CD4-positive, alpha-beta T cell treated with Interferon alpha-2 for 1 hour (primary cell): ENCODE results near the gene CD8B2.
"Not testable (repeated sequence)": the region's sequence is repeated elsewhere in the genome, so short reads cannot be mapped to it uniquely, and the experiment has no call there.

Experiments
- DNase-seq, 2 donors: peaks; one replicate each; pipeline ENCODE4 v3.0.0-alpha.2; 2020 to 2022

CD8B2 gene

GRCh38 chr2:106513391-106513790 lies 26.2 kb downstream of the CD8B2 start:
- DNase-seq, result not testable (repeated sequence)

GRCh38 chr2:106514827-106515226 lies 27.7 kb downstream of the CD8B2 start:
- DNase-seq, result not testable (repeated sequence)

GRCh38 chr2:106516436-106516835 lies 29.3 kb downstream of the CD8B2 start:
- no peak for DNase-seq

- DNase-seq, result no peak
Observed at GRCh38 chr2:106516864-106517263, 29.7 kb downstream of the CD8B2 start.

GRCh38 chr2:106517329-106517728 lies 30.2 kb downstream of the CD8B2 start:
- no peak for DNase-seq

GRCh38 chr2:106519767-106520166 lies 32.6 kb downstream of the CD8B2 start:
- DNase-seq, result no peak

GRCh38 chr2:106521016-106521415 lies 33.9 kb downstream of the CD8B2 start:
- no peak for DNase-seq

- no peak for DNase-seq
Observed at GRCh38 chr2:106523976-106524665, 37.0 kb downstream of the CD8B2 start.

GRCh38 chr2:106530866-106531265 lies 43.7 kb downstream of the CD8B2 start:
- no peak for DNase-seq

- DNase-seq, result no peak
Observed at GRCh38 chr2:106531676-106532214, 44.6 kb downstream of the CD8B2 start.

- no peak for DNase-seq
Observed at GRCh38 chr2:106532236-106532635, 45.1 kb downstream of the CD8B2 start.

GRCh38 chr2:106534471-106534870 lies 47.3 kb downstream of the CD8B2 start:
- DNase-seq, result no peak

- no peak for DNase-seq
Observed at GRCh38 chr2:106536490-106536889, 49.3 kb downstream of the CD8B2 start.

- peak; percentile 28 to 65 for DNase-seq
Observed at GRCh38 chr2:106537047-106537446, 49.9 kb downstream of the CD8B2 start.

- DNase-seq, result peak in 1 of 2 donors; percentile 33
Observed at GRCh38 chr2:106537791-106538191, 50.6 kb downstream of the CD8B2 start.

GRCh38 chr2:106540886-106541285 lies 53.7 kb downstream of the CD8B2 start:
- no peak for DNase-seq

- no peak for DNase-seq
Observed at GRCh38 chr2:106541333-106541732, 54.2 kb downstream of the CD8B2 start.

GRCh38 chr2:106542746-106543359 lies 55.7 kb downstream of the CD8B2 start:
- DNase-seq, result peak; percentile 63 to 75

- DNase-seq, result no peak
Observed at GRCh38 chr2:106545007-106545406, 57.8 kb downstream of the CD8B2 start.

GRCh38 chr2:106546391-106546990 lies 59.3 kb downstream of the CD8B2 start:
- no peak for DNase-seq

- no peak for DNase-seq
Observed at GRCh38 chr2:106547164-106547903, 60.2 kb downstream of the CD8B2 start.

- no peak for DNase-seq
Observed at GRCh38 chr2:106551417-106552130, 64.4 kb downstream of the CD8B2 start.

GRCh38 chr2:106552921-106553320 lies 65.8 kb downstream of the CD8B2 start:
- no peak for DNase-seq
